GM19328 (cell line): ENCODE data around the gene PPP6R1.
A peak's percentile ranks its signal among the peaks of the same experiment; 100 is the strongest.

Experiments
- ATAC-seq: cut with Tn5 transposase; IDR thresholded peaks from one replicate; pipeline ENCODE4 v1.9.1; 2021; ENCODE audit warnings: mild to moderate bottlenecking, moderate library complexity; ENCODE audit not compliant: unreplicated experiment

Gene PPP6R1

GRCh38 chr19:55283548-55284377, 24.9 kb upstream of the PPP6R1 start, which contains the start of gene BRSK1:
BRSK1 (plus strand) TSS chr19:55283997; CDS start chr19:55284443, 446 bp downstream.
- no peak for ATAC-seq

- ATAC-seq: peak; percentile 53
Observed at GRCh38 chr19:55279770-55280643, 21.2 kb upstream of the PPP6R1 start, which contains the start of gene HSPBP1. HSPBP1 (minus strand) TSS chr19:55280110; CDS start chr19:55279608, 502 bp downstream.

- ATAC-seq: no peak
Observed at GRCh38 chr19:55279340-55279739, 20.5 kb upstream of the PPP6R1 start.

GRCh38 chr19:55278391-55279135, 19.7 kb upstream of the PPP6R1 start:
- no peak for ATAC-seq

- ATAC-seq: no peak
Observed at GRCh38 chr19:55277494-55277893, 18.7 kb upstream of the PPP6R1 start.

- ATAC-seq: no peak
Observed at GRCh38 chr19:55276720-55277430, 18.1 kb upstream of the PPP6R1 start.

GRCh38 chr19:55275851-55276719, 17.3 kb upstream of the PPP6R1 start:
- peak; percentile 55 for ATAC-seq

GRCh38 chr19:55273978-55274707, 15.3 kb upstream of the PPP6R1 start:
- ATAC-seq: no peak

GRCh38 chr19:55272142-55272541, 13.3 kb upstream of the PPP6R1 start:
- no peak for ATAC-seq

- no peak for ATAC-seq
Observed at GRCh38 chr19:55270172-55270942, 11.5 kb upstream of the PPP6R1 start.

GRCh38 chr19:55269299-55269698, 10.5 kb upstream of the PPP6R1 start:
- no peak for ATAC-seq

- ATAC-seq: no peak
Observed at GRCh38 chr19:55266840-55267239, 8.0 kb upstream of the PPP6R1 start.

GRCh38 chr19:55266404-55266803, 7.6 kb upstream of the PPP6R1 start:
- ATAC-seq: no peak

GRCh38 chr19:55265723-55266386, 7.0 kb upstream of the PPP6R1 start:
- no peak for ATAC-seq

GRCh38 chr19:55265173-55265572, 6.4 kb upstream of the PPP6R1 start:
- no peak for ATAC-seq

- no peak for ATAC-seq
Observed at GRCh38 chr19:55264531-55264930, 5.7 kb upstream of the PPP6R1 start.

- ATAC-seq: no peak
Observed at GRCh38 chr19:55262359-55262758, 3.5 kb upstream of the PPP6R1 start.
